Measurements from ENCODE around the gene IL3.

Gene IL3

GRCh38 chr5:132019337-132019736, 41.1 kb upstream of the IL3 start:
- Histone ChIP-seq H3K27ac (ENCODE audit: insufficient read depth, low read depth, low read length, poor library complexity, severe bottlenecking) (no peak overlapping the region), H3K36me3 (ENCODE audit: control insufficient read depth, insufficient read depth, low read length) (no peaks in the 10 kb centered on the region), H3K27me3 (ENCODE audit: control insufficient read depth, insufficient read depth, low read length, poor library complexity, severe bottlenecking) (peaks cover 3% of the 10 kb centered on the region), H3K9me3 (ENCODE audit: control insufficient read depth, low read length) (no peaks in the 10 kb centered on the region), H3K4me3 (ENCODE audit: insufficient read depth, low read depth, low read length) (no peak overlapping the region), H3K4me1 (ENCODE audit: control insufficient read depth, insufficient read depth, low read length) (no peaks in the 10 kb centered on the region)

- 93 to 95% methylated on average over 6 of the region's 6 CpGs for WGBS, 2 experiments
- no peak overlapping the region for H3K4me3 ChIP-seq (ENCODE audit: insufficient read depth, low read depth, low read length)
- no peak overlapping the region for H3K27ac ChIP-seq (ENCODE audit: insufficient read depth, low read depth, low read length, poor library complexity, severe bottlenecking)
- H3K9me3 ChIP-seq (ENCODE audit: control insufficient read depth, low read length): no peaks in the 10 kb centered on the region
- no peaks in the 10 kb centered on the region for H3K4me1 ChIP-seq (ENCODE audit: control insufficient read depth, insufficient read depth, low read length)
- H3K36me3 ChIP-seq (ENCODE audit: control insufficient read depth, insufficient read depth, low read length): no peaks in the 10 kb centered on the region
- peaks cover 3% of the 10 kb centered on the region for H3K27me3 ChIP-seq (ENCODE audit: control insufficient read depth, insufficient read depth, low read length, poor library complexity, severe bottlenecking)
These were observed 40.4 kb upstream of the IL3 start for GRCh38 chr5:132019857-132020555.

GRCh38 chr5:132020568-132021339, 39.7 kb upstream of the IL3 start:
- Histone ChIP-seq H3K4me3 (ENCODE audit: insufficient read depth, low read depth, low read length) (no peak overlapping the region), H3K27me3 (ENCODE audit: control insufficient read depth, insufficient read depth, low read length, poor library complexity, severe bottlenecking) (peaks cover 3% of the 10 kb centered on the region), H3K27ac (ENCODE audit: insufficient read depth, low read depth, low read length, poor library complexity, severe bottlenecking) (no peak overlapping the region), H3K9me3 (ENCODE audit: control insufficient read depth, low read length) (no peaks in the 10 kb centered on the region), H3K4me1 (ENCODE audit: control insufficient read depth, insufficient read depth, low read length) (no peaks in the 10 kb centered on the region), H3K36me3 (ENCODE audit: control insufficient read depth, insufficient read depth, low read length) (no peaks in the 10 kb centered on the region)
- 86 to 91% methylated on average over 6 of the region's 6 CpGs for WGBS, 2 experiments

GRCh38 chr5:132021654-132022053, 38.8 kb upstream of the IL3 start:
- Histone ChIP-seq H3K4me1 (ENCODE audit: control insufficient read depth, insufficient read depth, low read length) (no peaks in the 10 kb centered on the region), H3K36me3 (ENCODE audit: control insufficient read depth, insufficient read depth, low read length) (no peaks in the 10 kb centered on the region), H3K9me3 (ENCODE audit: control insufficient read depth, low read length) (no peaks in the 10 kb centered on the region), H3K4me3 (ENCODE audit: insufficient read depth, low read depth, low read length) (no peak overlapping the region), H3K27me3 (ENCODE audit: control insufficient read depth, insufficient read depth, low read length, poor library complexity, severe bottlenecking) (peaks cover 3% of the 10 kb centered on the region), H3K27ac (ENCODE audit: insufficient read depth, low read depth, low read length, poor library complexity, severe bottlenecking) (no peak overlapping the region)
- no CpG with 5 or more reads among the region's 2 CpGs for WGBS, 2 experiments

- H3K27me3 ChIP-seq (ENCODE audit: control insufficient read depth, insufficient read depth, low read length, poor library complexity, severe bottlenecking): peaks cover 3% of the 10 kb centered on the region
- WGBS, 2 experiments: 79 to 89% methylated on average over 2 of the region's 2 CpGs
- H3K36me3 ChIP-seq (ENCODE audit: control insufficient read depth, insufficient read depth, low read length): no peaks in the 10 kb centered on the region
- H3K27ac ChIP-seq (ENCODE audit: insufficient read depth, low read depth, low read length, poor library complexity, severe bottlenecking): no peak overlapping the region
- H3K4me1 ChIP-seq (ENCODE audit: control insufficient read depth, insufficient read depth, low read length): no peaks in the 10 kb centered on the region
- H3K4me3 ChIP-seq (ENCODE audit: insufficient read depth, low read depth, low read length): no peak overlapping the region
- H3K9me3 ChIP-seq (ENCODE audit: control insufficient read depth, low read length): no peaks in the 10 kb centered on the region
These were observed 37.7 kb upstream of the IL3 start for GRCh38 chr5:132022737-132023136.

GRCh38 chr5:132023258-132024116, 37.0 kb upstream of the IL3 start:
- Histone ChIP-seq H3K4me1 (ENCODE audit: control insufficient read depth, insufficient read depth, low read length) (no peaks in the 10 kb centered on the region), H3K36me3 (ENCODE audit: control insufficient read depth, insufficient read depth, low read length) (no peaks in the 10 kb centered on the region), H3K9me3 (ENCODE audit: control insufficient read depth, low read length) (no peaks in the 10 kb centered on the region), H3K4me3 (ENCODE audit: insufficient read depth, low read depth, low read length) (no peak overlapping the region), H3K27ac (ENCODE audit: insufficient read depth, low read depth, low read length, poor library complexity, severe bottlenecking) (no peak overlapping the region), H3K27me3 (ENCODE audit: control insufficient read depth, insufficient read depth, low read length, poor library complexity, severe bottlenecking) (peaks cover 3% of the 10 kb centered on the region)
- 86 to 89% methylated on average over 5 of the region's 5 CpGs for WGBS, 2 experiments

- no peaks in the 10 kb centered on the region for H3K9me3 ChIP-seq (ENCODE audit: control insufficient read depth, low read length)
- H3K4me3 ChIP-seq (ENCODE audit: insufficient read depth, low read depth, low read length): no peak overlapping the region
- WGBS, 2 experiments: 93 to 94% methylated on average over 4 of the region's 4 CpGs
- H3K27ac ChIP-seq (ENCODE audit: insufficient read depth, low read depth, low read length, poor library complexity, severe bottlenecking): no peak overlapping the region
- no peaks in the 10 kb centered on the region for H3K36me3 ChIP-seq (ENCODE audit: control insufficient read depth, insufficient read depth, low read length)
- peaks cover 3% of the 10 kb centered on the region for H3K27me3 ChIP-seq (ENCODE audit: control insufficient read depth, insufficient read depth, low read length, poor library complexity, severe bottlenecking)
- H3K4me1 ChIP-seq (ENCODE audit: control insufficient read depth, insufficient read depth, low read length): no peaks in the 10 kb centered on the region
These were observed 36.4 kb upstream of the IL3 start for GRCh38 chr5:132024117-132024435.

- Histone ChIP-seq H3K36me3 (ENCODE audit: control insufficient read depth, insufficient read depth, low read length) (no peaks in the 10 kb centered on the region), H3K9me3 (ENCODE audit: control insufficient read depth, low read length) (no peaks in the 10 kb centered on the region), H3K27ac (ENCODE audit: insufficient read depth, low read depth, low read length, poor library complexity, severe bottlenecking) (no peak overlapping the region), H3K4me3 (ENCODE audit: insufficient read depth, low read depth, low read length) (no peak overlapping the region), H3K27me3 (ENCODE audit: control insufficient read depth, insufficient read depth, low read length, poor library complexity, severe bottlenecking) (peaks cover 3% of the 10 kb centered on the region), H3K4me1 (ENCODE audit: control insufficient read depth, insufficient read depth, low read length) (no peaks in the 10 kb centered on the region)
- 79 to 84% methylated on average over 8 of the region's 8 CpGs for WGBS, 2 experiments
These were observed 35.6 kb upstream of the IL3 start for GRCh38 chr5:132024789-132025402.

GRCh38 chr5:132025403-132025971, 35.0 kb upstream of the IL3 start:
- WGBS, 2 experiments: 88 to 89% methylated on average over 7 of the region's 7 CpGs

More at GRCh38 chr5:132025403-132025971, 35.0 kb upstream of the IL3 start:
- H3K9me3 ChIP-seq (ENCODE audit: control insufficient read depth, low read length): no peaks in the 10 kb centered on the region
- no peak overlapping the region for H3K27ac ChIP-seq (ENCODE audit: insufficient read depth, low read depth, low read length, poor library complexity, severe bottlenecking)
- no peaks in the 10 kb centered on the region for H3K4me1 ChIP-seq (ENCODE audit: control insufficient read depth, insufficient read depth, low read length)
- H3K4me3 ChIP-seq (ENCODE audit: insufficient read depth, low read depth, low read length): no peak overlapping the region
- H3K36me3 ChIP-seq (ENCODE audit: control insufficient read depth, insufficient read depth, low read length): no peaks in the 10 kb centered on the region
- H3K27me3 ChIP-seq (ENCODE audit: control insufficient read depth, insufficient read depth, low read length, poor library complexity, severe bottlenecking): no peaks in the 10 kb centered on the region

Measured in ectodermal cell (in vitro differentiated cells).